ENCODE data around the gene TRPM5. TPM values are rescaled to one million over a fixed set of nuclear protein-coding genes. Genes with fewer than 3 reads are reported as not detected.

Gene TRPM5
- total RNA-seq, 2 donors from 2014 or later, result 1.3 to 1.9 TPM

- intact Hi-C loops (cut with DNase I), result no loop called here
- H3K9ac ChIP-seq (ENCODE audit: low read depth in 2 of 2, low read length in 2 of 2), result no peak overlapping the region
- H3K27ac ChIP-seq, result no peak overlapping the region
These were observed 34.5 kb downstream of the TRPM5 start for GRCh38 chr11:2409611-2410468.

DNA sequence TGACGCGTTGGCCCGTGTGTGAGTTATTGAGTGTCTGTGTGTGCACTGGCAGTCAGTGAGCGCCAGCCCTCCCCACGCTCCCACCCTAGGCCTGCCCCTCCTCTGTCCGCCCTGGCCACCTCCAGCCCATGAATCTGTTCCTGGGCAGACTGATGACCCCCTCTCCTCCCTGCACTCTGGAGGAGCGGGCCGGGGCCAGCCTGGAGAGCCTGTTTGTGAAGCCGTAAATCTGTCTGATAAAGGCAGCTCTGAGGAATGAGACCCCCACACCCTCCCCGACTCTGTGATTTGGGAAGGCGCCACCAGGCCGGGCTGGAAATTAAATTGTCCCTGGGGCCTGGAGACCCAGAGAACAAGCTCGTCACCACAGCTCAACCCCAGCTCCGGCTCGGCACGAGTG is 35.2 kb downstream of the TRPM5 start:
- Histone ChIP-seq H3K9ac (ENCODE audit: low read depth in 2 of 2, low read length in 2 of 2) (no peak overlapping the region), H3K36me3 (no peaks in the 10 kb centered on the region), H3K4me1 (no peaks in the 10 kb centered on the region), H3K4me3 (no peak overlapping the region), H3K27me3 (no peaks in the 10 kb centered on the region), H3K27ac (no peak overlapping the region), H3K9me3 (no peaks in the 10 kb centered on the region)
- TF ChIP-seq, protein P1, sequence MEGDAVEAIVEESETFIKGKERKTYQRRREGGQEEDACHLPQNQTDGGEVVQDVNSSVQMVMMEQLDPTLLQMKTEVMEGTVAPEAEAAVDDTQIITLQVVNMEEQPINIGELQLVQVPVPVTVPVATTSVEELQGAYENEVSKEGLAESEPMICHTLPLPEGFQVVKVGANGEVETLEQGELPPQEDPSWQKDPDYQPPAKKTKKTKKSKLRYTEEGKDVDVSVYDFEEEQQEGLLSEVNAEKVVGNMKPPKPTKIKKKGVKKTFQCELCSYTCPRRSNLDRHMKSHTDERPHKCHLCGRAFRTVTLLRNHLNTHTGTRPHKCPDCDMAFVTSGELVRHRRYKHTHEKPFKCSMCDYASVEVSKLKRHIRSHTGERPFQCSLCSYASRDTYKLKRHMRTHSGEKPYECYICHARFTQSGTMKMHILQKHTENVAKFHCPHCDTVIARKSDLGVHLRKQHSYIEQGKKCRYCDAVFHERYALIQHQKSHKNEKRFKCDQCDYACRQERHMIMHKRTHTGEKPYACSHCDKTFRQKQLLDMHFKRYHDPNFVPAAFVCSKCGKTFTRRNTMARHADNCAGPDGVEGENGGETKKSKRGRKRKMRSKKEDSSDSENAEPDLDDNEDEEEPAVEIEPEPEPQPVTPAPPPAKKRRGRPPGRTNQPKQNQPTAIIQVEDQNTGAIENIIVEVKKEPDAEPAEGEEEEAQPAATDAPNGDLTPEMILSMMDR (IDR thresholded peaks at IDR 0.05), result no peak
- intact Hi-C loops (cut with DNase I), result no loop called here
- DNase-seq, result no peak

More at GRCh38 chr11:2409611-2410468, 34.5 kb downstream of the TRPM5 start:
- no peaks in the 10 kb centered on the region for H3K36me3 ChIP-seq
- no peaks in the 10 kb centered on the region for H3K4me1 ChIP-seq
- no peak for DNase-seq
- H3K27me3 ChIP-seq, result no peaks in the 10 kb centered on the region
- H3K9me3 ChIP-seq, result no peaks in the 10 kb centered on the region
- TF ChIP-seq, protein P1 (IDR thresholded peaks at IDR 0.05), result no peak
- H3K4me3 ChIP-seq, result no peak overlapping the region

- intact Hi-C loops (cut with DNase I), result no loop called here
These were observed 35.6 kb downstream of the TRPM5 start for GRCh38 chr11:2408671-2409070.

DNA sequence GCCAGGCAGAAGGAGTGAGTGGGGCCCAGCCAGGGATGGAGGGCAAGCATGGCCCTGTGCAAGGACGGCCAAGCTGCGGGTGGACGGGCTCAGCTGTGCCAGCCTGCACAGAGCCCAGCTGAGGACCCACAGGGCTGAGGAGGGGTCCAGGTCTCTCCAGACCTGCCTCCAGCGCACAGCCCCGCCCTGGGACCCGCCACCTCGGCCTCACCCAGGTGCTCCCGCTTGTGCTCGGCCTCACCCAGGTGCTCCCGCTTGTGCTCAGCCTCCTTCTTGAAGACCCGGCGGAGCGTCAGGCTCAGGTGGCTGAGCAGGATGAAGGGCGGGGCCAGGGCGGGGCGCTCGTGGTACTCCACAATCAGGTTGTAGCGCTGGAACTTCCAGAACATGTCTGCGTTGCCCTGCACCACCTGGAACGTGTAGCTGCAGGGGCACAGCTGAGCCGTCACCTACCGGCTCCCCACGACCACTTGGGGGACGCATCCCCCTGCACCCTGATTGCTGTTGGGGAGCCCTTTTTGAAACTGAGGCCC is 37.4 kb downstream of the TRPM5 start:
- DNase-seq, result no peak
- intact Hi-C loops (cut with DNase I), result no loop called here

More at GRCh38 chr11:2408671-2409070, 35.6 kb downstream of the TRPM5 start:
- no peaks in the 10 kb centered on the region for H3K4me1 ChIP-seq
- H3K9ac ChIP-seq (ENCODE audit: low read depth in 2 of 2, low read length in 2 of 2), result no peak overlapping the region
- H3K9me3 ChIP-seq, result no peaks in the 10 kb centered on the region
- H3K4me3 ChIP-seq, result no peak overlapping the region
- TF ChIP-seq, protein P1 (IDR thresholded peaks at IDR 0.05), result no peak
- no peak for DNase-seq
- H3K27ac ChIP-seq, result no peak overlapping the region
- H3K27me3 ChIP-seq, result no peaks in the 10 kb centered on the region
- H3K36me3 ChIP-seq, result no peaks in the 10 kb centered on the region

GRCh38 chr11:2406451-2406850 is 37.9 kb downstream of the TRPM5 start:
- Histone ChIP-seq H3K27me3 (no peaks in the 10 kb centered on the region), H3K9ac (ENCODE audit: low read depth in 2 of 2, low read length in 2 of 2) (no peak overlapping the region), H3K4me3 (no peak overlapping the region), H3K36me3 (no peaks in the 10 kb centered on the region), H3K4me1 (peaks cover 7% of the 10 kb centered on the region), H3K27ac (no peak overlapping the region), H3K9me3 (no peaks in the 10 kb centered on the region)
- DNase-seq, result no peak
- TF ChIP-seq, protein P1 (IDR thresholded peaks at IDR 0.05), result no peak
- intact Hi-C loops (cut with DNase I), result no loop called here

More for the DNA sequence above, 37.4 kb downstream of the TRPM5 start:
- H3K4me3 ChIP-seq, result no peak overlapping the region
- H3K27ac ChIP-seq, result no peak overlapping the region
- TF ChIP-seq, protein P1 (IDR thresholded peaks at IDR 0.05), result no peak
- no peaks in the 10 kb centered on the region for H3K36me3 ChIP-seq
- no peaks in the 10 kb centered on the region for H3K27me3 ChIP-seq
- H3K9me3 ChIP-seq, result no peaks in the 10 kb centered on the region
- no peak overlapping the region for H3K9ac ChIP-seq (ENCODE audit: low read depth in 2 of 2, low read length in 2 of 2)
- H3K4me1 ChIP-seq, result peaks cover 2% of the 10 kb centered on the region

Measured in colonic mucosa (tissue), 4 donors.